Large intestine (tissue), 3 donors: ENCODE data around the gene ZMYND8. TPM values are rescaled to one million over a fixed set of nuclear protein-coding genes. Genes with fewer than 3 reads are reported as not detected.
"Not testable (repeated sequence)": the region's sequence is repeated elsewhere in the genome, so short reads cannot be mapped to it uniquely, and the experiment has no call there.

Source experiments
- DNase-seq, 2 donors: peaks; one replicate each; pipeline versions ENCODE4 v3.0.0 to v3.0.0-alpha.2; 2013
- H3K27ac ChIP-seq: one replicate; pipeline ENCODE4 v1.5.1; 2013; ENCODE audit warnings: low read length
- H3K27me3 ChIP-seq: 2 replicates; pipeline ENCODE4 v1.6.1; 2013; ENCODE audit warnings: low read length; ENCODE audit not compliant: control insufficient read depth, insufficient read depth
- H3K36me3 ChIP-seq: 2 replicates; pipeline ENCODE4 v1.6.1; 2013; ENCODE audit warnings: low read length; ENCODE audit not compliant: control insufficient read depth, insufficient read depth
- H3K4me1 ChIP-seq: one replicate; pipeline ENCODE4 v1.6.1; 2013; ENCODE audit warnings: low read length; ENCODE audit not compliant: control insufficient read depth, insufficient read depth
- H3K4me3 ChIP-seq: one replicate; pipeline ENCODE4 v1.5.1; 2013; ENCODE audit warnings: low read length
- H3K9me3 ChIP-seq: one replicate; pipeline ENCODE4 v1.6.1; 2013; ENCODE audit warnings: mild to moderate bottlenecking, low read depth, low read length, moderate library complexity; ENCODE audit not compliant: control insufficient read depth
- WGBS: methylation state at CpG from one replicate; pipeline ENCODE4 v1.1.5; 2013; ENCODE audit warnings: low lambda C conversion rate; ENCODE audit not compliant: insufficient coverage; 5-methylcytosine and 5-hydroxymethylcytosine counted together
- polyA plus RNA-seq: library from polyadenylated mRNA; unstranded; fragments of 120-200 nt; gene quantifications from one replicate; pipeline ENCODE4 v1.2.1, GENCODE V29; 2013

The ZMYND8 gene
- polyA plus RNA-seq, 1 donor = 25.5 TPM

- DNase-seq = no peak
- WGBS = no CpG with 5 or more reads among the region's 6 CpGs
- no peaks in the 10 kb centered on the region for H3K36me3 ChIP-seq
- no peaks in the 10 kb centered on the region for H3K4me1 ChIP-seq
- H3K4me3 ChIP-seq = no peak overlapping the region
- H3K27ac ChIP-seq = no peak overlapping the region
- H3K27me3 ChIP-seq = no peaks in the 10 kb centered on the region
- no peaks in the 10 kb centered on the region for H3K9me3 ChIP-seq
Observed at GRCh38 chr20:47391276-47392010, 34.9 kb upstream of the ZMYND8 start.

GRCh38 chr20:47389867-47390347 lies 33.4 kb upstream of the ZMYND8 start:
- WGBS = 100% methylated on average over 1 of the region's 6 CpGs
- no peak for DNase-seq
- Histone ChIP-seq H3K4me1 (no peaks in the 10 kb centered on the region), H3K4me3 (no peak overlapping the region), H3K27me3 (no peaks in the 10 kb centered on the region), H3K27ac (no peak overlapping the region), H3K36me3 (no peaks in the 10 kb centered on the region), H3K9me3 (no peaks in the 10 kb centered on the region)

GRCh38 chr20:47385968-47386367 lies 29.5 kb upstream of the ZMYND8 start:
- not testable (repeated sequence) for H3K9me3 ChIP-seq, H3K27ac ChIP-seq, H3K36me3 ChIP-seq, H3K4me3 ChIP-seq, H3K27me3 ChIP-seq, H3K4me1 ChIP-seq, DNase-seq
- no CpG with 5 or more reads among the region's 5 CpGs for WGBS

- H3K27ac ChIP-seq = no peak overlapping the region
- H3K4me1 ChIP-seq = no peaks in the 10 kb centered on the region
- H3K4me3 ChIP-seq = no peak overlapping the region
- no peaks in the 10 kb centered on the region for H3K27me3 ChIP-seq
- H3K9me3 ChIP-seq = no peaks in the 10 kb centered on the region
- no peak for DNase-seq
- H3K36me3 ChIP-seq = no peaks in the 10 kb centered on the region
- WGBS = 83% methylated on average over 1 of the region's 5 CpGs
Observed at GRCh38 chr20:47382746-47383415, 26.4 kb upstream of the ZMYND8 start.

- no peaks in the 10 kb centered on the region for H3K9me3 ChIP-seq
- no peak overlapping the region for H3K27ac ChIP-seq
- no peaks in the 10 kb centered on the region for H3K4me1 ChIP-seq
- 100% methylated on average over 1 of the region's 4 CpGs for WGBS
- DNase-seq = no peak
- no peaks in the 10 kb centered on the region for H3K27me3 ChIP-seq
- H3K36me3 ChIP-seq = no peaks in the 10 kb centered on the region
- no peak overlapping the region for H3K4me3 ChIP-seq
Observed at GRCh38 chr20:47380481-47380880, 24.0 kb upstream of the ZMYND8 start.

GRCh38 chr20:47379433-47380150 lies 23.1 kb upstream of the ZMYND8 start:
- no peak for DNase-seq
- H3K27me3 ChIP-seq = no peaks in the 10 kb centered on the region
- H3K27ac ChIP-seq = no peak overlapping the region
- no peaks in the 10 kb centered on the region for H3K36me3 ChIP-seq
- H3K9me3 ChIP-seq = no peaks in the 10 kb centered on the region
- H3K4me3 ChIP-seq = no peak overlapping the region
- no peaks in the 10 kb centered on the region for H3K4me1 ChIP-seq
- no CpG with 5 or more reads among the region's 15 CpGs for WGBS

GRCh38 chr20:47377122-47377722 lies 20.7 kb upstream of the ZMYND8 start:
- H3K36me3 ChIP-seq = no peaks in the 10 kb centered on the region
- peaks cover 5% of the 10 kb centered on the region for H3K4me1 ChIP-seq
- H3K27ac ChIP-seq = no peak overlapping the region
- no peaks in the 10 kb centered on the region for H3K27me3 ChIP-seq
- WGBS = 81% methylated on average over 2 of the region's 4 CpGs
- DNase-seq = no peak
- H3K4me3 ChIP-seq = no peak overlapping the region
- H3K9me3 ChIP-seq = no peaks in the 10 kb centered on the region

GRCh38 chr20:47376096-47376643 lies 19.7 kb upstream of the ZMYND8 start:
- not testable (repeated sequence) for H3K4me1 ChIP-seq, H3K27me3 ChIP-seq, H3K36me3 ChIP-seq, DNase-seq, H3K9me3 ChIP-seq, H3K27ac ChIP-seq, H3K4me3 ChIP-seq
- WGBS = no CpG with 5 or more reads among the region's 7 CpGs

- not testable (repeated sequence) for H3K36me3 ChIP-seq, H3K27ac ChIP-seq, DNase-seq, H3K4me3 ChIP-seq, H3K27me3 ChIP-seq, H3K9me3 ChIP-seq, H3K4me1 ChIP-seq
- no CpG with 5 or more reads among the region's 8 CpGs for WGBS
Observed at GRCh38 chr20:47374121-47374520, 17.6 kb upstream of the ZMYND8 start.

- H3K27me3 ChIP-seq = no peaks in the 10 kb centered on the region
- no peak for DNase-seq
- H3K4me1 ChIP-seq = peaks cover 5% of the 10 kb centered on the region
- WGBS = no CpG with 5 or more reads among the region's 2 CpGs
- H3K27ac ChIP-seq = no peak overlapping the region
- H3K4me3 ChIP-seq = no peak overlapping the region
- H3K36me3 ChIP-seq = no peaks in the 10 kb centered on the region
- H3K9me3 ChIP-seq = no peaks in the 10 kb centered on the region
Observed at GRCh38 chr20:47373206-47373733, 16.8 kb upstream of the ZMYND8 start.
